Measurements from ENCODE around the gene TMC4. TPM values are rescaled to one million over a fixed set of nuclear protein-coding genes. Genes with fewer than 3 reads are reported as not detected.

The TMC4 gene
- total and polyA plus RNA-seq, 2 experiments from 2014 or later: 2.3 to 7.8 TPM

DNA sequence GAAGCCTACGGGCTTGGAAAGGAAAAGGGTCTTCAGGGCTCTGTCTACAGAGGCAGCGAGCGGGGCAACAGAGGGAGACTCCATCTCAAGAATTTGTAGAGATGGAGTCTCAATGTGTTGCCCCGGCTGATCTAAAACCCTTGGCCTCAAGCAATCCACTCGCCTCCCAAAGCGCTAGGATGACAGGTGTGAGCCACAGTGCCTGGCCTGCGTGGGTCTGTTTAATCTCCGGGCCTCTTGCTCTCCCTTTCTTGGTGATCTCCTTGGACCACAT is 35.8 kb upstream of the TMC4 start:
- TF ChIP-seq NANOG (IDR thresholded peaks at IDR 0.05; ENCODE audit: borderline replicate concordance) (no peak), CREB1 (CRISPR knock-in tag; IDR thresholded peaks at IDR 0.05; ENCODE audit: low read depth) (no peak)
- no peak; the same call in 2 of the 3 replicates for ATAC-seq
- peaks cover 33% of the 10 kb centered on the region for H3K79me2 ChIP-seq (replicated peaks; ENCODE audit: insufficient read depth)
- peaks cover 18% of the 10 kb centered on the region for H3K4me1 ChIP-seq (ENCODE audit: insufficient read depth)
- H3K27ac ChIP-seq (ENCODE audit: low read depth): peak overlapping the region; percentile 94
- H3K4me3 ChIP-seq: no peak overlapping the region
- Mint-ChIP-seq H3K27me3 (ENCODE audit: insufficient read depth, low read depth, poor library complexity) (peaks cover 53% of the 10 kb centered on the region), H3K36me3 (ENCODE audit: low read depth) (peaks cover 65% of the 10 kb centered on the region), H3K9me3 (peaks cover 3% of the 10 kb centered on the region; the same call in 1 of the 3 replicates), H3K4me1 (peaks cover 39% of the 10 kb centered on the region), H3K4me3 (no peak overlapping the region; the same call in 2 of the 3 replicates), H3K27ac (peak overlapping the region; percentile 83)
- peak overlapping the region; percentile 14; the same call in 1 of the 2 replicates for H3K4me2 ChIP-seq
- peaks cover 43% of the 10 kb centered on the region for H4K20me1 ChIP-seq (replicated peaks; ENCODE audit: insufficient read depth)
- H3K36me3 ChIP-seq (ENCODE audit: insufficient read depth): peaks cover 32% of the 10 kb centered on the region
- H3K27me3 ChIP-seq (ENCODE audit: insufficient read depth): no peaks in the 10 kb centered on the region
- H3F3A ChIP-seq (replicated peaks; ENCODE audit: low read depth): peaks cover 51% of the 10 kb centered on the region
- no peak overlapping the region for H2AFZ ChIP-seq
- H3K9me2 ChIP-seq (ENCODE audit: insufficient read depth): no peaks in the 10 kb centered on the region
- peak; percentile 38 for DNase-seq (ENCODE audit: low spot score)

DNA sequence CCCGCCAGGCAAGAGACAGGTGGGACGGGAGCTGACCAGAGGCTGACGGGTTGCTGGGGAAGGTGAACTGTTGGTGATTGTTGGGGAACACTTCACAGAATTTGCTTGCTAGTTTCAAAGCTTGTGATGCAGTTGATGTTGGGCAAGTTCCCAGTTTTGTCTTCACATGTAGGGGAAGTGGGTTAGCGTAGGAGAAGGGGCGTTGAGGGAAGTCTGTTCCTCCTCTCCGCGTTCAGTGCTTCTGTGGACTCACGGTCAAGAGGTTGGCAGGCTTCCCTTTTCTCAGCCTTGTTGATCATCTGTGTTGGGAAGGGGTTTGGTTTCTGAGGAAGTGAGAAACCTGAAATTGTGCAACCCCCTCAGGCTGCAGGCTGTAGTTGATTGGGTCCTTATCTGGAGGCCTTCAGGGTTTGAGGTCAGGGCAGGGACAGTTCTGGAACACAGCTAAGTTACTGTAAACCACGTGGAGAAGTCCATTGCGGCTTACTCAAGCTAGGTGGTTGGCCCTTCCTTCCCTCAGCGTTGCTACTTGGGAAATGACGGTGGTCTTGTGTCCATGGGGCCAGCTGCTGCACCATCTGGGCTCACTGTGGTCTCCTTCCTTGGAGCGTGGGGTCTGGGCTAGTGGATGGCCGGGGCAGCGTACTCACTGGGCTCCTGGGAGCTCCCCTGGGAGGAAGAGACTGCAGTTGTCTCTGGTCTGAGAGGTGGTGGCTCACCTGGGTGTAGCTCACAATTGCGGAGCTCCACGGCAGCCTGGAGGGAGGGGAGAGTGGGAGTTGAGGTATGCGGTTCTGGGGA is 35.2 kb upstream of the TMC4 start:
- Mint-ChIP-seq H3K9me3 (peaks cover 2% of the 10 kb centered on the region; the same call in 1 of the 3 replicates), H3K36me3 (ENCODE audit: low read depth) (peaks cover 68% of the 10 kb centered on the region), H3K4me1 (peaks cover 43% of the 10 kb centered on the region), H3K4me3 (peak overlapping the region; percentile 1; the same call in 1 of the 3 replicates), H3K27me3 (ENCODE audit: insufficient read depth, low read depth, poor library complexity) (peaks cover 58% of the 10 kb centered on the region), H3K27ac (peak overlapping the region; percentile 83)
- DNase-seq (ENCODE audit: low spot score) (no peak), ATAC-seq (peak; percentile 27)
- TF ChIP-seq, protein P1, sequence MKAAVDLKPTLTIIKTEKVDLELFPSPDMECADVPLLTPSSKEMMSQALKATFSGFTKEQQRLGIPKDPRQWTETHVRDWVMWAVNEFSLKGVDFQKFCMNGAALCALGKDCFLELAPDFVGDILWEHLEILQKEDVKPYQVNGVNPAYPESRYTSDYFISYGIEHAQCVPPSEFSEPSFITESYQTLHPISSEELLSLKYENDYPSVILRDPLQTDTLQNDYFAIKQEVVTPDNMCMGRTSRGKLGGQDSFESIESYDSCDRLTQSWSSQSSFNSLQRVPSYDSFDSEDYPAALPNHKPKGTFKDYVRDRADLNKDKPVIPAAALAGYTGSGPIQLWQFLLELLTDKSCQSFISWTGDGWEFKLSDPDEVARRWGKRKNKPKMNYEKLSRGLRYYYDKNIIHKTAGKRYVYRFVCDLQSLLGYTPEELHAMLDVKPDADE (IDR thresholded peaks at IDR 0.05): no peak
- TF ChIP-seq JUNB (IDR thresholded peaks at IDR 0.05; ENCODE audit: unreplicated experiment) (no peak), ZNF331 (CRISPR knock-in tag; IDR thresholded peaks at IDR 0.05; ENCODE audit: low read depth) (no peak), POLR2AphosphoS5 (IDR thresholded peaks at IDR 0.05; ENCODE audit: low read depth) (peak; percentile 27), EZH2 (IDR thresholded peaks at IDR 0.05; ENCODE audit: low read depth, unreplicated experiment) (no peak)
- TF ChIP-seq, protein P2, sequence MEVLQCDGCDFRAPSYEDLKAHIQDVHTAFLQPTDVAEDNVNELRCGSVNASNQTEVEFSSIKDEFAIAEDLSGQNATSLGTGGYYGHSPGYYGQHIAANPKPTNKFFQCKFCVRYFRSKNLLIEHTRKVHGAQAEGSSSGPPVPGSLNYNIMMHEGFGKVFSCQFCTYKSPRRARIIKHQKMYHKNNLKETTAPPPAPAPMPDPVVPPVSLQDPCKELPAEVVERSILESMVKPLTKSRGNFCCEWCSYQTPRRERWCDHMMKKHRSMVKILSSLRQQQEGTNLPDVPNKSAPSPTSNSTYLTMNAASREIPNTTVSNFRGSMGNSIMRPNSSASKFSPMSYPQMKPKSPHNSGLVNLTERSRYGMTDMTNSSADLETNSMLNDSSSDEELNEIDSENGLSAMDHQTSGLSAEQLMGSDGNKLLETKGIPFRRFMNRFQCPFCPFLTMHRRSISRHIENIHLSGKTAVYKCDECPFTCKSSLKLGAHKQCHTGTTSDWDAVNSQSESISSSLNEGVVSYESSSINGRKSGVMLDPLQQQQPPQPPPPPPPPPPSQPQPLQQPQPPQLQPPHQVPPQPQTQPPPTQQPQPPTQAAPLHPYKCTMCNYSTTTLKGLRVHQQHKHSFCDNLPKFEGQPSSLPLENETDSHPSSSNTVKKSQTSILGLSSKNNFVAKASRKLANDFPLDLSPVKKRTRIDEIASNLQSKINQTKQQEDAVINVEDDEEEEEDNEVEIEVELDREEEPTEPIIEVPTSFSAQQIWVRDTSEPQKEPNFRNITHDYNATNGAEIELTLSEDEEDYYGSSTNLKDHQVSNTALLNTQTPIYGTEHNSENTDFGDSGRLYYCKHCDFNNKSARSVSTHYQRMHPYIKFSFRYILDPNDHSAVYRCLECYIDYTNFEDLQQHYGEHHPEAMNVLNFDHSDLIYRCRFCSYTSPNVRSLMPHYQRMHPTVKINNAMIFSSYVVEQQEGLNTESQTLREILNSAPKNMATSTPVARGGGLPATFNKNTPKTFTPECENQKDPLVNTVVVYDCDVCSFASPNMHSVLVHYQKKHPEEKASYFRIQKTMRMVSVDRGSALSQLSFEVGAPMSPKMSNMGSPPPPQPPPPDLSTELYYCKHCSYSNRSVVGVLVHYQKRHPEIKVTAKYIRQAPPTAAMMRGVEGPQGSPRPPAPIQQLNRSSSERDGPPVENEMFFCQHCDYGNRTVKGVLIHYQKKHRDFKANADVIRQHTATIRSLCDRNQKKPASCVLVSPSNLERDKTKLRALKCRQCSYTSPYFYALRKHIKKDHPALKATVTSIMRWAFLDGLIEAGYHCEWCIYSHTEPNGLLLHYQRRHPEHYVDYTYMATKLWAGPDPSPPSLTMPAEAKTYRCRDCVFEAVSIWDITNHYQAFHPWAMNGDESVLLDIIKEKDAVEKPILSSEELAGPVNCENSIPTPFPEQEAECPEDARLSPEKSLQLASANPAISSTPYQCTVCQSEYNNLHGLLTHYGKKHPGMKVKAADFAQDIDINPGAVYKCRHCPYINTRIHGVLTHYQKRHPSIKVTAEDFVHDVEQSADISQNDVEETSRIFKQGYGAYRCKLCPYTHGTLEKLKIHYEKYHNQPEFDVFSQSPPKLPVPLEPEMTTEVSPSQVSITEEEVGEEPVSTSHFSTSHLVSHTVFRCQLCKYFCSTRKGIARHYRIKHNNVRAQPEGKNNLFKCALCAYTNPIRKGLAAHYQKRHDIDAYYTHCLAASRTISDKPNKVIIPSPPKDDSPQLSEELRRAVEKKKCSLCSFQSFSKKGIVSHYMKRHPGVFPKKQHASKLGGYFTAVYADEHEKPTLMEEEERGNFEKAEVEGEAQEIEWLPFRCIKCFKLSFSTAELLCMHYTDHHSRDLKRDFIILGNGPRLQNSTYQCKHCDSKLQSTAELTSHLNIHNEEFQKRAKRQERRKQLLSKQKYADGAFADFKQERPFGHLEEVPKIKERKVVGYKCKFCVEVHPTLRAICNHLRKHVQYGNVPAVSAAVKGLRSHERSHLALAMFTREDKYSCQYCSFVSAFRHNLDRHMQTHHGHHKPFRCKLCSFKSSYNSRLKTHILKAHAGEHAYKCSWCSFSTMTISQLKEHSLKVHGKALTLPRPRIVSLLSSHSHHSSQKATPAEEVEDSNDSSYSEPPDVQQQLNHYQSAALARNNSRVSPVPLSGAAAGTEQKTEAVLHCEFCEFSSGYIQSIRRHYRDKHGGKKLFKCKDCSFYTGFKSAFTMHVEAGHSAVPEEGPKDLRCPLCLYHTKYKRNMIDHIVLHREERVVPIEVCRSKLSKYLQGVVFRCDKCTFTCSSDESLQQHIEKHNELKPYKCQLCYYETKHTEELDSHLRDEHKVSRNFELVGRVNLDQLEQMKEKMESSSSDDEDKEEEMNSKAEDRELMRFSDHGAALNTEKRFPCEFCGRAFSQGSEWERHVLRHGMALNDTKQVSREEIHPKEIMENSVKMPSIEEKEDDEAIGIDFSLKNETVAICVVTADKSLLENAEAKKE (CRISPR knock-in tag; IDR thresholded peaks at IDR 0.05): no peak
- TF ChIP-seq, protein P3, sequence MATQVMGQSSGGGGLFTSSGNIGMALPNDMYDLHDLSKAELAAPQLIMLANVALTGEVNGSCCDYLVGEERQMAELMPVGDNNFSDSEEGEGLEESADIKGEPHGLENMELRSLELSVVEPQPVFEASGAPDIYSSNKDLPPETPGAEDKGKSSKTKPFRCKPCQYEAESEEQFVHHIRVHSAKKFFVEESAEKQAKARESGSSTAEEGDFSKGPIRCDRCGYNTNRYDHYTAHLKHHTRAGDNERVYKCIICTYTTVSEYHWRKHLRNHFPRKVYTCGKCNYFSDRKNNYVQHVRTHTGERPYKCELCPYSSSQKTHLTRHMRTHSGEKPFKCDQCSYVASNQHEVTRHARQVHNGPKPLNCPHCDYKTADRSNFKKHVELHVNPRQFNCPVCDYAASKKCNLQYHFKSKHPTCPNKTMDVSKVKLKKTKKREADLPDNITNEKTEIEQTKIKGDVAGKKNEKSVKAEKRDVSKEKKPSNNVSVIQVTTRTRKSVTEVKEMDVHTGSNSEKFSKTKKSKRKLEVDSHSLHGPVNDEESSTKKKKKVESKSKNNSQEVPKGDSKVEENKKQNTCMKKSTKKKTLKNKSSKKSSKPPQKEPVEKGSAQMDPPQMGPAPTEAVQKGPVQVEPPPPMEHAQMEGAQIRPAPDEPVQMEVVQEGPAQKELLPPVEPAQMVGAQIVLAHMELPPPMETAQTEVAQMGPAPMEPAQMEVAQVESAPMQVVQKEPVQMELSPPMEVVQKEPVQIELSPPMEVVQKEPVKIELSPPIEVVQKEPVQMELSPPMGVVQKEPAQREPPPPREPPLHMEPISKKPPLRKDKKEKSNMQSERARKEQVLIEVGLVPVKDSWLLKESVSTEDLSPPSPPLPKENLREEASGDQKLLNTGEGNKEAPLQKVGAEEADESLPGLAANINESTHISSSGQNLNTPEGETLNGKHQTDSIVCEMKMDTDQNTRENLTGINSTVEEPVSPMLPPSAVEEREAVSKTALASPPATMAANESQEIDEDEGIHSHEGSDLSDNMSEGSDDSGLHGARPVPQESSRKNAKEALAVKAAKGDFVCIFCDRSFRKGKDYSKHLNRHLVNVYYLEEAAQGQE (IDR thresholded peaks at IDR 0.05; ENCODE audit: unreplicated experiment): no peak
- H3K9me2 ChIP-seq (ENCODE audit: insufficient read depth): no peaks in the 10 kb centered on the region
- H3K79me2 ChIP-seq (replicated peaks; ENCODE audit: insufficient read depth): peaks cover 38% of the 10 kb centered on the region
- no peak overlapping the region; the same call in 1 of the 2 replicates for H3K4me2 ChIP-seq
- peaks cover 48% of the 10 kb centered on the region for H4K20me1 ChIP-seq (replicated peaks; ENCODE audit: insufficient read depth)
- H3K27me3 ChIP-seq (ENCODE audit: insufficient read depth): no peaks in the 10 kb centered on the region
- H3K4me1 ChIP-seq (ENCODE audit: insufficient read depth): peaks cover 23% of the 10 kb centered on the region
- H3K27ac ChIP-seq (ENCODE audit: low read depth): peak overlapping the region; percentile 94
- H3F3A ChIP-seq (replicated peaks; ENCODE audit: low read depth): peaks cover 56% of the 10 kb centered on the region
- H2AFZ ChIP-seq: no peak overlapping the region
- H3K4me3 ChIP-seq: no peak overlapping the region
- H3K36me3 ChIP-seq (ENCODE audit: insufficient read depth): peaks cover 37% of the 10 kb centered on the region
